ES-I3 (cell line): ENCODE measurements around the gene TRIM61.
"Not testable (repeated sequence)": the region's sequence is repeated elsewhere in the genome, so short reads cannot be mapped to it uniquely, and the experiment has no call there.

ENCODE experiments used
- H3K36me3 ChIP-seq: 2 replicates; pipeline ENCODE4 v1.6.1; 2013; ENCODE audit warnings: mild to moderate bottlenecking, low read length, control low read depth, moderate library complexity; ENCODE audit not compliant: insufficient read depth
- H3K4me1 ChIP-seq: 2 replicates; pipeline ENCODE4 v1.6.1; 2013; ENCODE audit warnings: mild to moderate bottlenecking, control low read depth, low read length; ENCODE audit not compliant: insufficient read depth
- H3K9ac ChIP-seq: 2 replicates; pipeline ENCODE4 v1.6.1; 2013; ENCODE audit warnings: low read depth, mild to moderate bottlenecking, low read length, moderate library complexity
- H3K9me3 ChIP-seq: 2 replicates; pipeline ENCODE4 v1.6.1; 2013; ENCODE audit warnings: mild to moderate bottlenecking, low read length, moderate library complexity; ENCODE audit not compliant: control insufficient read depth, insufficient read depth

Gene TRIM61

DNA sequence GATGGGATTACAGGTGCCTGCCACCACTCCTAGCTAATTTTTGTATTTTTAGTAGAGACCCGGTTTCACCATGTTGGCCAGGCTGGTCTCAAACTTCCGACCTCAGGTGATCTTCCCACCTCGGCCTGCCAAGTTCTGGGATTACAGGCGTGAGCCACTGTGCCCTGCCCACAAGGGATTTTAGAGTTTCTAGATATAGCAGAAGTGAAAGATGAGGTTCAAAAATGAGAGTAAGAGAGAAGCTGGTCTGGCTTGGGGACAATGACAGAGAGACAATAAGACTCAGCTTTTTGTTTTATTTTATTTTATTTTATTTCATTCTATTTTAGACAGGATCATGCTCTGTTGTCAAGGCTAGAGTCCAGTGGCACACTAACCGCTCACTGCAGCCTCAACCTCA lies 30.6 kb downstream of the TRIM61 start:
- H3K9me3 ChIP-seq: no peaks in the 10 kb centered on the region
- H3K36me3 ChIP-seq: no peaks in the 10 kb centered on the region
- H3K4me1 ChIP-seq: no peaks in the 10 kb centered on the region; the same call in 1 of the 2 replicates
- H3K9ac ChIP-seq: no peak overlapping the region

DNA sequence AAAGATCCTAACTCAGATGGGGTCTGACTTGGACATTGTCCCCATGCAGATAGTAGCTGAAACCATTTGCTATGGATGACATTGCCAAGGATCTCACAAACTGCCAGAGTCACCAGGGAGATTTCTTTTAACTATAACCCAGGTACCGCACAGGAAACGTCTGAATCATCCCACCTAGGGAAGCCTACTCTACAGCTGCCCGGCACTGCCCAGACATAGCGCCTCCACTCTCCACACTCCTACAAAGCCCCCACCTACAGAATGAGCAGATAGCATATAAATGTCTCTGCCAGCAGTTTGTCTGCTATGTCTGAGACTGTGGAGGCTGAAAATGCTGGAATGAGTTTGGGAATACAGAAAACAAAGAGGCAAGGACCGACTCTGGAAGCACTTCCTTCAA lies 32.3 kb downstream of the TRIM61 start:
- Histone ChIP-seq H3K9ac (no peak overlapping the region), H3K4me1 (no peaks in the 10 kb centered on the region; the same call in 1 of the 2 replicates), H3K9me3 (no peaks in the 10 kb centered on the region), H3K36me3 (no peaks in the 10 kb centered on the region)

DNA sequence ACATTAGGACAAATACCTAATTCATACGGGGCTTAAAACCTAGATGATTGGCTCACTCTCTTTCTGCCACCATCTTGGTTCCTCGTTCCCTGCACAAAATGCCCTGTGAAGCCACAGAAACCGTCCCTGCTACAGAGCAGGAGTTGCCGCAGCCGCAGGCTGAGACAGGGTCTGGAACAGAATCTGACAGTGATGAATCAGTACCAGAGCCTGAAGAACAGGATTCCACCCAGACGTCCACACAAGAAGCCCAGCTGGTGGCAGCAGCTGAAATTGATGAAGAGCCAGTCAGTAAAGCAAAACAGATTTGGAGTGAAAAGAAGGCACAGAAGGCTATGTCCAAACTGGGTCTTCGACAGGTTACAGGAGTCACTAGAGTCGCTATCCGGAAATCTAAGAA lies 34.3 kb downstream of the TRIM61 start:
- Histone ChIP-seq H3K4me1 (no peaks in the 10 kb centered on the region), H3K9me3 (no peaks in the 10 kb centered on the region), H3K36me3 (no peaks in the 10 kb centered on the region), H3K9ac (no peak overlapping the region)

DNA sequence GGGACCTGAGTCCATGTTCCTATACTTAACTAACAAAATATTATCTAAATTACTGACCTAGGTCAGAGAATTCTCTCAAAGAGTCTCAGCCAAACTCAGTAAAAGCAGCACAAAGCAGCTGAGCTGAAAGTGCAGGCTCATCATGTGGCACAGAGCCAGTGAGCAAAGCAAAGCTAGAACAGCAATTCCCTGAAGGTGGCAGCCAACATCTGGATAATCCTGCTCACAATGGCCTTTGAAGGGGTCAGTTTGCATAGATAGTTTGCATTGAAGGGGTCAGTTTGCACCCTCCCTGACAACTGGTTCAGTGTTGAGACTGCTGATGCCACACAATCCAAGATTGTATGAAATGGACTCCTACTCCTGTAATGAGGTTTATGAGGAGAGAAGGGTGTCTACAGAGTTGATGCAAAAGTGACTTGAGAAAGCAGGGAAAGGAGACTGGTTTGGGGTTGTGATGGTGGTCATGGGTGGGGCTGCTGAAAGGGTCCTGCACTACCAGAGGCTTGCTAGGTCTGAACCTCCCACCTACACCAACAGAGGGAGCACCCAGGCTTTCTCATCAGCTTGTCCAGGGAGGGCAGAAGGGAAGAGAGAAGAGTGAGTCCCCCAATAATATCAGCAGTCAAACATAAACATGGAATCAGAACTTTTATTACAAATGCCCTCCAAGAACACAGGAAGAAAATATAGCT lies 39.7 kb downstream of the TRIM61 start:
- no peak overlapping the region for H3K9ac ChIP-seq

DNA sequence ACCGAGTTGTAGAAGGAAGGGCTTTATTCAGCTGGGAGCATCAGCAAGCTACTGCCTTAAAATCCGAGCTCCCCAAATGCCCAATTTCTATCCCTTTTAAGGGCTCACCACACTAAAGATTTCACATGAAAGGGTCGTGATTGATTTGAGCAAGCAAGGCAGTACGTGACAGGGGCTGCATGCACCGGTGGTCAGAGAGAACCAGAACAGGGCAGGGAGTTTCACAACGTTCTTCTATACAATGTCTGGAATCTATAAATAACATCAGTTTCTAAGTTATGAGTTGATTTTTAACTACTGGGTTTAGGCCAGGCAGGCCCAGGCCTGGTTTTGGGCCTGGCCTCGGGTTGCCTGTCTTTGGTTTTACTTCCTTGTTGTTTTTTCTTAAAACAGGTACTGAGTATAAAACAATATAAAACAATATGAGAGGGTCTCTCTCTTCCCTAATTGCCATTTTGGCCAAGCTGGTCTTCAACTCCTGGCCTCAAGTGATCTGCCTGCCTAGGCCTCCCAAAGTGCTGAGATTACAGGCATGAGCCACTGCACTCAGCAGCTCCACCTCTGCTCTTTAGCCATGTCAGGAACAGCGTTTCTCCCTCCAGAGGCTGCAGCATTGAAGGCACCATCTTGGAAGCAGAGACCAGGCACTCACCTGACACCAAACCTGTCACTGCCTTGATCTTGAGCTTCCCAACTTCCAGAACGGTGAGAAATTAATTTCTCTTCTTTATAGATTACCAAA lies 41.4 kb downstream of the TRIM61 start:
- not testable (repeated sequence) for H3K9ac ChIP-seq, H3K9me3 ChIP-seq, H3K36me3 ChIP-seq
- H3K4me1 ChIP-seq: peaks cover 10% of the 10 kb centered on the region

More for the DNA sequence above, 39.7 kb downstream of the TRIM61 start:
- Histone ChIP-seq H3K4me1 (peaks cover 10% of the 10 kb centered on the region), H3K36me3 (no peaks in the 10 kb centered on the region), H3K9me3 (no peaks in the 10 kb centered on the region)

DNA sequence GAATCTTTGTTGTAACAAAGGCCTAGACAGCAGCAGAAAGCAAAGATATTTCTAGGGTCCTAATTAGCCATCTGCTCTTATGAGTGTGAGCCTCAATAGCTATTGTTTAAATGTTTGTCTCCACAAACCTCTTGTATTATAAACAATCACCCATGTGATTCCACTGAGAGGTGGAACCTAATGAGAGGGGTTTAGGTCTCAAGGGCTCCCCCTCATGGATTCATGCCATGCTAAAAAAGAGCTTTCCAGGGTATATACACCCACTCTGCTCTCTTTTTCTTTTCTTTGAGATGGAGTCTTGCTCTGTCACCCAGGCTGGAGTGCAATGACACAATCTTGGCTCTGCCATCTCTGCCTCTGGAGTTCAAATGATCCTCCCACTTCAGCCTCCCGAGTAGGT lies 42.1 kb downstream of the TRIM61 start:
- Histone ChIP-seq H3K9ac (no peak overlapping the region), H3K36me3 (no peaks in the 10 kb centered on the region), H3K9me3 (no peaks in the 10 kb centered on the region; the same call in 1 of the 2 replicates), H3K4me1 (peaks cover 10% of the 10 kb centered on the region)

DNA sequence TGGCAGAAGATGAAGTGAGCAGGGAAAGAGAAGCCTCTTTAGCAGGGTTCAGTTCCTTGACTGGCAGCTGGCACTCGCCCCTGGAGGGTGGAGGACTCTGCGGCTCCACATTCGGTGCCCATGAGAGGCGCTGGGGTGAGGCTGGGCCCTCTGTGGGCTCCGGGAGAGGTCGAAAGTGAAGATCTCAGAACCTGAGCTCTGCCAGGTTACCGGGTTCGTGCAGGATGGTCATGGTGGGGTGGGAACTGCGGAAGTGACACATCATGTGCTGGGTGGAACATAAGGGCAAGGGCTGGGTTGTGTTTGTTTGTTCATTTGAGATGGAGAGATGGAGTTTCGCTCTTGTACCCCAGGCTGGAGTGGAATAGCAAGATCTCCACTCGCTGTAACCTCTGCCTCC lies 44.2 kb downstream of the TRIM61 start:
- Histone ChIP-seq H3K9me3 (no peaks in the 10 kb centered on the region; the same call in 1 of the 2 replicates), H3K36me3 (no peaks in the 10 kb centered on the region), H3K9ac (no peak overlapping the region), H3K4me1 (peaks cover 10% of the 10 kb centered on the region)

DNA sequence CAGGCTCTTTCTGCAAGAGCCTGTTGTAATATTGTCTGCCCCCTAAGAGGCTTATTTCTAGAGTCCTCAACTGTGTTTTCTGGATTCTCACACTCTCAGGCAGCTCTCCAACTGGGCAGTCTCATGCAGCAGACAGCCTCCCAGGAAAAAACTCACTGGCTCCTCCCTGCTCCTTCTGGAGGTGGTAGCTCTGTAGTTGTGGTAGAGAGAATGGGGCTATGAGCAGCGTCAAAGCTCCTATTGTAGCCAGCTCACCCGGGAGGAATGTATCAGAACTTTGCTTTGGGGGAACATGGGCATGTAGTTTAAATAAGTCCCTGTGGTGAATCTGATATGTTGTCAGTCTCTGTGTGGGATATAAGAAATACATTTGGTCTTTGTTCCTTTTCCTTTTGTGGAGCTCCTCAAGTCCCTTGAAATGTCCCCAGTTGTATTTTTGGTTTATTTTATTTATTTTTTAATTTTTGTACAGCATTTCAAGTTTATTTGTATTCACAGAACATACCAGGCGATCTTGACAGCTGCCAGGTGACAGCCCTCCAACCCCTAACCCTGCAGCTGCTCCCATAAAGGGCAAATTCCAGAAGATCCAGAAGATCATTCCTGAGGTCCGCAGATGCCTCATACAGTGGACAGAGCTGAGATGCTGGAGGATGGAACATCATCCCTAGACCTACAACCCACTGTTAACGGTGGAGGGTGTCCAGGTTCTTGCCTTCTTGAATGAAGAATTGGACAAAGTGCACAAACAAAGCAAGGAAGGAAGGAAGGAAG lies 45.7 kb downstream of the TRIM61 start:
- Histone ChIP-seq H3K9me3 (no peaks in the 10 kb centered on the region; the same call in 1 of the 2 replicates), H3K9ac (no peak overlapping the region), H3K36me3 (no peaks in the 10 kb centered on the region), H3K4me1 (peaks cover 3% of the 10 kb centered on the region; the same call in 1 of the 2 replicates)

DNA sequence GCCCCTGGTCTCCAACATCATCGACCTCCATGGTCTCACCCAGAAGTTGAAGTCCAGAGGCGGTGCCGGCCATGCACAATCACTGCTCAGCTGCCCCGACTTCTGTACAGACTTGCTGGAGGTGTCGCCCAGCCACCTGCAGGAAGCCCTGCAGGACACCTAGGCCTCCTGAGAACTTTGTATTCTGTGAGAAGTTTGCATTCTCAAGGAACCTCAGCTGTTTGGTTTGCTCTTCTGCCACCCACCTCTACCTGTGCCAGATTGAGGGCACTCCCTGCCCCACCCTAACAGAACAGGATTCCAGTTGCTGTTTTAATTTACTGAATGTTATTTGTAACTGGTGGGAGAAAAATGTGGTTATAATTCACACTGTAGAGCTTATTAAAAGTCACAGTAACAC lies 46.8 kb downstream of the TRIM61 start:
- Histone ChIP-seq H3K9ac (no peak overlapping the region), H3K4me1 (no peaks in the 10 kb centered on the region), H3K9me3 (no peaks in the 10 kb centered on the region; the same call in 1 of the 2 replicates), H3K36me3 (no peaks in the 10 kb centered on the region)

DNA sequence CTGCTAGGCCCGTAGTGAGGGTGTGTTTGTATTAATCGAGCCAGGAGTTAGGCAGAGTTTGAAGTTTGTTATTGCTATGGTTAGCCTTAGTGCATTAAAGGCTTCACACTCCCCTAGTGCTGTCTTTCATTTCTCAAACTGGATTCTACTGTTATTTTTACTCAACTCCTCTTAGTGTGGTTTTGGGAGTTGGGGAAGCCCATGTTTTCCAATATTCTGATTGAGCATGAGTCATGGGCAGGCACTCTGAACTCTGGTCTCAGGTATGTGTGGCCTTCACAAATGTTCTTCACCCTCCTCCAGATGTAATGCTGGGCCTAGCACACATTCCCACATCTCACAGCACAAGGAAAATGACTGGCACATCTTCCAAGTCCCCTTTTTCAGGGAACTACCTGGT lies 50.4 kb downstream of the TRIM61 start:
- not testable (repeated sequence) for H3K9ac ChIP-seq, H3K9me3 ChIP-seq, H3K36me3 ChIP-seq, H3K4me1 ChIP-seq

DNA sequence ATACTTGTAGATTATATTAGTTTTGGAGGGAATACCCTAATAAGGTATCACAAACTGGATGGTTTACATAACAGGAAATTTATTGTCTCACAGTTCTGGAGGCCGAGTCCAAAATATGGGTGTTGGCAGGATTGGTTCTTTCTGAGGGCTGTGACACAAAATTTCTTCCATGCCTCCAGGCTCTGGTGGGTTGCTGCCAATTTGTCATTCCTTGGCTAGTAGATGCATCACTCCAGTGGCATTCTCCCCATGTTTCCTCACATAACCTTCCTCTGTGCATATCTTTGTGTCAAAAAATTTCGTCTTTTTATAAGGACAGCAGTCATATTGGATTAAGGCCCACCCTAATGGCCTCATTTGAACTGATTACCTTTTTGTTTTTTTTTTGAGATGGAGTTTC lies 51.2 kb downstream of the TRIM61 start:
- Histone ChIP-seq H3K36me3 (no peaks in the 10 kb centered on the region), H3K9ac (no peak overlapping the region), H3K4me1 (no peaks in the 10 kb centered on the region), H3K9me3 (no peaks in the 10 kb centered on the region; the same call in 1 of the 2 replicates)

DNA sequence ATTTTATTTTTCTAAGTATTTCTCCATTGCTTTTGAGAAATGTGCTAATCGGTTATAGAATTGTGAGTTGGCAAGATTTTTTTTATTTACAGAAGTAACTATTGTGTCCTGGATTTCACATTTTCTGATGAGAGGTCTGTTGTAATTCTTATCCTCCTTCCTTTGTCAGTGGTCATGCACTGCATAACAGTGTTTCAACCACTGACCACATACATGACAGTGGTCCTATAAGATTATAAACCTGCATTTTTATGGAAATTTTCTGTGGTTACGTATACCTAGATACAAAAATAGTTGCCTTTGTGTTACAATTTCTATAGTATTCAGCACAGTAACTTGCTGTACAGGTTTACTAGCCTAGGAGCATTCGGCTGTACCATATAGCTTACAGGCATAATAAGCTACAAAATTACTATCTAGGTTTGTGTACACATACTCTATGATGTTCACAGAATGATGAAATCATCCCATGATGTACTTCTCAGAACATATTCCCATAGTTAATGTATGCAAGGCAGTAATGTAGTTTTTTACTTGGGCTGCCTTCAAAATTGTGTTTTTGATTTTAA lies 52.7 kb downstream of the TRIM61 start:
- Histone ChIP-seq H3K36me3 (no peaks in the 10 kb centered on the region), H3K9me3 (no peaks in the 10 kb centered on the region)

DNA sequence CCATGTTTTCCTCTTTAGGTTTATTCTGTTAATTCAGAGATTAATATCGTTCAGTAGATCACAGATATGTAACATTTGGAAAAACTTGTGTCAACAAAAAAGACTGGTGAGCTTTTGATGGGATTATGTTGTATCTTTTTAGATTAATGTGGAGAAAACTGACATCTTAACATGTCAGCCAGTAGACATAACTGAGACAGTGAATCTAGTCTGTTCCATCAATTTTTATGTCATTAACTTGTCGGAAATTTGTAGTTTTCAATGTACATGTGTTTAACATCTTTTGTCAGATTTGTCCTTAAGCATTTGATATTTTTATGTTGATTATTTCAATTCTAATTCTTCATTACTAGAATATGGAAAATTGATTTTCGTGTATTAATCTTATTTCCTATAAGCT lies 58.5 kb downstream of the TRIM61 start:
- no peaks in the 10 kb centered on the region for H3K4me1 ChIP-seq
- H3K9ac ChIP-seq: no peak overlapping the region
- no peaks in the 10 kb centered on the region for H3K9me3 ChIP-seq
- no peaks in the 10 kb centered on the region for H3K36me3 ChIP-seq

More for the DNA sequence above, 52.7 kb downstream of the TRIM61 start:
- Histone ChIP-seq H3K4me1 (no peaks in the 10 kb centered on the region), H3K9ac (no peak overlapping the region)
